Measurements from ENCODE around the gene POLN.
A peak's percentile ranks its signal among the peaks of the same experiment; 100 is the strongest.

POLN gene

GRCh38 chr4:2262145-2262943 lies 20.4 kb upstream of the POLN start:
- peak; percentile 100 for DNase-seq

- DNase-seq = no peak
These were observed 19.9 kb upstream of the POLN start, which contains the start of gene MXD4 for GRCh38 chr4:2261853-2262144. TSS of gene MXD4 (minus strand) at chr4:2262109. CDS start at chr4:2261980, 129 bp downstream.

- peak; percentile 57 for DNase-seq
These were observed 19.4 kb upstream of the POLN start for GRCh38 chr4:2261110-2261852.

GRCh38 chr4:2260344-2261109 lies 18.6 kb upstream of the POLN start:
- no peak for DNase-seq

- no peak for DNase-seq
These were observed 17.8 kb upstream of the POLN start for GRCh38 chr4:2259541-2260343.

GRCh38 chr4:2259036-2259540 lies 17.2 kb upstream of the POLN start:
- DNase-seq = no peak

- DNase-seq = no peak
These were observed 16.4 kb upstream of the POLN start for GRCh38 chr4:2258091-2259035.

GRCh38 chr4:2257361-2258081 lies 15.6 kb upstream of the POLN start:
- no peak for DNase-seq

GRCh38 chr4:2256781-2257191 lies 14.9 kb upstream of the POLN start:
- DNase-seq = no peak

- DNase-seq = no peak
These were observed 14.3 kb upstream of the POLN start for GRCh38 chr4:2256156-2256731.

- DNase-seq = no peak
These were observed 13.7 kb upstream of the POLN start for GRCh38 chr4:2255501-2256155.

GRCh38 chr4:2254665-2255500 lies 13.0 kb upstream of the POLN start:
- DNase-seq = no peak

GRCh38 chr4:2253160-2254084 lies 11.5 kb upstream of the POLN start:
- DNase-seq = no peak

- no peak for DNase-seq
These were observed 10.7 kb upstream of the POLN start for GRCh38 chr4:2252530-2253091.

GRCh38 chr4:2251795-2252529 lies 10.0 kb upstream of the POLN start:
- DNase-seq = no peak

GRCh38 chr4:2251073-2251794 lies 9.3 kb upstream of the POLN start:
- DNase-seq = no peak
